Measurements from ENCODE around the gene GGT1.
"Not testable (repeated sequence)": the region's sequence is repeated elsewhere in the genome, so short reads cannot be mapped to it uniquely, and the experiment has no call there.

Gene GGT1

GRCh38 chr22:24584166-24584790, 18.7 kb upstream of the GGT1 start:
- DNase-seq = no peak

GRCh38 chr22:24584871-24585411, 18.1 kb upstream of the GGT1 start:
- DNase-seq = no peak

GRCh38 chr22:24585461-24585860, 17.5 kb upstream of the GGT1 start:
- no peak for DNase-seq

GRCh38 chr22:24585927-24586546, 17.0 kb upstream of the GGT1 start:
- DNase-seq = no peak

- DNase-seq = no peak
Measured at GRCh38 chr22:24587251-24587650, 15.7 kb upstream of the GGT1 start.

GRCh38 chr22:24587948-24588347, 15.0 kb upstream of the GGT1 start:
- no peak for DNase-seq

GRCh38 chr22:24588381-24588756, 14.6 kb upstream of the GGT1 start:
- no peak for DNase-seq

GRCh38 chr22:24588757-24589481, 14.1 kb upstream of the GGT1 start:
- DNase-seq = no peak

GRCh38 chr22:24589518-24590030, 13.4 kb upstream of the GGT1 start:
- no peak for DNase-seq

GRCh38 chr22:24590596-24591173, 12.3 kb upstream of the GGT1 start:
- DNase-seq = no peak

GRCh38 chr22:24591286-24591830, 11.6 kb upstream of the GGT1 start:
- DNase-seq = no peak

- DNase-seq = no peak
Measured at GRCh38 chr22:24592058-24592850, 10.7 kb upstream of the GGT1 start.

- peak; percentile 25 for DNase-seq
Measured at GRCh38 chr22:24592851-24593558, 10.0 kb upstream of the GGT1 start, which contains the start of gene LRRC75B. TSS of gene LRRC75B (minus strand) at chr22:24593073. CDS start at chr22:24593039, 34 bp downstream.

GRCh38 chr22:24593559-24593835, 9.5 kb upstream of the GGT1 start:
- not testable (repeated sequence) for DNase-seq

GRCh38 chr22:24593836-24594568, 9.0 kb upstream of the GGT1 start:
- no peak for DNase-seq

GRCh38 chr22:24594569-24595120, 8.3 kb upstream of the GGT1 start:
- DNase-seq = no peak

- no peak for DNase-seq
Measured at GRCh38 chr22:24595228-24595627, 7.8 kb upstream of the GGT1 start.

- DNase-seq = no peak
Measured at GRCh38 chr22:24595863-24596262, 7.1 kb upstream of the GGT1 start.

GRCh38 chr22:24597076-24597475, 5.9 kb upstream of the GGT1 start:
- DNase-seq = not testable (repeated sequence)

- DNase-seq = no peak
Measured at GRCh38 chr22:24599514-24599913, 3.5 kb upstream of the GGT1 start.
